MM.1S (cell line): ENCODE results near the gene MINDY4.

Experiments used
- DNase-seq: peaks from one replicate; pipeline ENCODE4 v3.0.0-alpha.2; 2015
- H2AFZ ChIP-seq: fragments of 300-600 bp; sonication (generic); 2 replicates; pipeline ENCODE4 v1.6.0; 2016; ENCODE audit warnings: antibody characterized with exemption, low read length
- H3F3A ChIP-seq: fragments of 300-600 bp; sonication (generic); 2 replicates; pipeline ENCODE4 v1.6.1; 2016; ENCODE audit warnings: mild to moderate bottlenecking, antibody characterized with exemption, low read length, moderate library complexity, mixed read lengths; ENCODE audit not compliant: insufficient read depth
- H3K27ac ChIP-seq: fragments of 300-600 bp; sonication (generic); 2 replicates; pipeline ENCODE4 v1.5.1; 2016; ENCODE audit warnings: mild to moderate bottlenecking, low read length
- H3K27me3 ChIP-seq: fragments of 300-600 bp; sonication (generic); replicated peaks from 2 replicates; pipeline ENCODE4 v1.6.0; 2016; ENCODE audit warnings: low read length; ENCODE audit not compliant: insufficient read depth
- H3K36me3 ChIP-seq: fragments of 300-600 bp; sonication (generic); replicated peaks from 2 replicates; pipeline ENCODE4 v1.6.1; 2016; ENCODE audit warnings: mild to moderate bottlenecking, low read length, mixed read lengths; ENCODE audit not compliant: insufficient read depth
- H3K4me1 ChIP-seq: fragments of 300-600 bp; sonication (generic); 2 replicates; pipeline ENCODE4 v1.6.1; 2016; ENCODE audit warnings: low read length, mixed read lengths
- H3K4me2 ChIP-seq: fragments of 300-600 bp; sonication (generic); 2 replicates; pipeline ENCODE4 v1.6.0; 2016; ENCODE audit warnings: low read depth, low read length
- H3K4me3 ChIP-seq: fragments of 300-600 bp; sonication (generic); 2 replicates; pipeline ENCODE4 v1.5.1; 2016; ENCODE audit warnings: low read length, mixed read lengths
- H3K79me2 ChIP-seq: fragments of 300-600 bp; sonication (generic); 2 replicates; pipeline ENCODE4 v1.6.1; 2016; ENCODE audit warnings: mixed run types, low read length, mixed read lengths
- H3K9ac ChIP-seq: fragments of 300-600 bp; sonication (generic); 2 replicates; pipeline ENCODE4 v1.6.1; 2016; ENCODE audit warnings: low read length, mixed read lengths
- H3K9me2 ChIP-seq: fragments of 300-600 bp; sonication (generic); replicated peaks from 2 replicates; pipeline ENCODE4 v1.6.1; 2016; ENCODE audit warnings: mild to moderate bottlenecking, low read length, mixed read lengths; ENCODE audit not compliant: insufficient read depth
- H3K9me3 ChIP-seq: fragments of 300-600 bp; sonication (generic); replicated peaks from 2 replicates; pipeline ENCODE4 v1.6.1; 2016; ENCODE audit warnings: mild to moderate bottlenecking, low read length, mixed read lengths; ENCODE audit not compliant: insufficient read depth
- H4K20me1 ChIP-seq: fragments of 300-600 bp; sonication (generic); 2 replicates; pipeline ENCODE4 v1.6.1; 2016; ENCODE audit warnings: mild to moderate bottlenecking, low read length, moderate library complexity, mixed read lengths; ENCODE audit not compliant: insufficient read depth
- EZH2 ChIP-seq: fragments of 300-600 bp; sonication (generic); optimal IDR thresholded peaks from 2 replicates; pipeline ENCODE3; 2017; ENCODE audit warnings: low read depth, mild to moderate bottlenecking, antibody characterized with exemption, low read length, mixed read lengths
- EZH2phosphoT487 ChIP-seq: fragments of 300-600 bp; sonication (generic); IDR thresholded peaks from 2 replicates; pipeline ENCODE4 v1.6.1; 2018; ENCODE audit warnings: antibody characterized with exemption, low read length
- TF ChIP-seq, protein P1 (sequence below): fragments of 300-600 bp; sonication (generic); IDR thresholded peaks from 2 replicates; pipeline ENCODE4 v1.5.1; 2016; ENCODE audit warnings: antibody characterized with exemption, low read length, mixed read lengths

MINDY4 gene

DNA sequence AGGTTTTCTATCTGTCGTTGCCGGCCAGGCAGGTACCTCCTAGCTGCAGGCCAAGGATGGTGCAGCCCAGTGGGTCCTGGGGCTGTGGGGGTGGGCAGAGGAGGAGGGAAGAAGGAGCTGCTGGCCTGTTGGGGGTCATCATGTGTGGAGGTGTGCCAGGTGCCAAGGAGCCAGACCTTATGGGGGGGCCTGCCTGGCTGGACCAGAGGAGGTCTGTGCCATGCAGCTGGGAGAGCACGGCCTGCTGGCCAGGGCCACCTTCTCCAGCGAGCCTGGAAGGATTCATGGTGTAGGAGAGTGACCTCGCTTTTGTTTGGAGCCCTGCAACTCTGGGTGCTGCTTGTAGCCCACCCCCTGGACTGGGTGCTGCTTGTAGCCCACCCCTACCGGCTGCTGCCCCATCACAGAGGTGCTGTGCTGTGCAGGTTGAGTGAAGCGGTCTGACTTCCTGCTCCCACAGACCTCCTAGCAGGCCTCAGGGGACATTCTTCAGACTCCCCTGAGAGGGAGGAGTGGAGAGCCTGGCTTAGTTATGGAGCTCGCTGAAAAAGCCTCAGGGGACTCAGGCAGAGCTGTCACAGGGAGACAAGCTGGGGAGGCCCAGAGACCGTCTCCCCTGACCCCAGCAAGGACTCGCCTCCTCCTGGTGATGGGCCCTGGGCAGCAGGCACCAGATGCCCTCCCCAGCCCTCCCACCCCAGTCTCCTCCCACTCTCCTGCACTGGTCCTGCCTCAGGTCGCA is 72.7 kb downstream of the MINDY4 start:
- no peaks in the 10 kb centered on the region for H3K4me1 ChIP-seq
- no peak overlapping the region for H3K9ac ChIP-seq
- no peak overlapping the region for H3K4me2 ChIP-seq
- no peaks in the 10 kb centered on the region for H3K27me3 ChIP-seq
- H3K36me3 ChIP-seq: no peaks in the 10 kb centered on the region
- no peak overlapping the region for H3K4me3 ChIP-seq
- H3K79me2 ChIP-seq: no peaks in the 10 kb centered on the region
- no peak overlapping the region for H3K27ac ChIP-seq
- H4K20me1 ChIP-seq: no peaks in the 10 kb centered on the region
- no peak for TF ChIP-seq EZH2
- no peak for TF ChIP-seq EZH2phosphoT487
- TF ChIP-seq, protein P1, sequence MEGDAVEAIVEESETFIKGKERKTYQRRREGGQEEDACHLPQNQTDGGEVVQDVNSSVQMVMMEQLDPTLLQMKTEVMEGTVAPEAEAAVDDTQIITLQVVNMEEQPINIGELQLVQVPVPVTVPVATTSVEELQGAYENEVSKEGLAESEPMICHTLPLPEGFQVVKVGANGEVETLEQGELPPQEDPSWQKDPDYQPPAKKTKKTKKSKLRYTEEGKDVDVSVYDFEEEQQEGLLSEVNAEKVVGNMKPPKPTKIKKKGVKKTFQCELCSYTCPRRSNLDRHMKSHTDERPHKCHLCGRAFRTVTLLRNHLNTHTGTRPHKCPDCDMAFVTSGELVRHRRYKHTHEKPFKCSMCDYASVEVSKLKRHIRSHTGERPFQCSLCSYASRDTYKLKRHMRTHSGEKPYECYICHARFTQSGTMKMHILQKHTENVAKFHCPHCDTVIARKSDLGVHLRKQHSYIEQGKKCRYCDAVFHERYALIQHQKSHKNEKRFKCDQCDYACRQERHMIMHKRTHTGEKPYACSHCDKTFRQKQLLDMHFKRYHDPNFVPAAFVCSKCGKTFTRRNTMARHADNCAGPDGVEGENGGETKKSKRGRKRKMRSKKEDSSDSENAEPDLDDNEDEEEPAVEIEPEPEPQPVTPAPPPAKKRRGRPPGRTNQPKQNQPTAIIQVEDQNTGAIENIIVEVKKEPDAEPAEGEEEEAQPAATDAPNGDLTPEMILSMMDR: no peak
- no peak for DNase-seq
- H3K9me3 ChIP-seq: no peaks in the 10 kb centered on the region
- no peaks in the 10 kb centered on the region for H3F3A ChIP-seq
- H2AFZ ChIP-seq: no peak overlapping the region
- H3K9me2 ChIP-seq: no peaks in the 10 kb centered on the region

DNA sequence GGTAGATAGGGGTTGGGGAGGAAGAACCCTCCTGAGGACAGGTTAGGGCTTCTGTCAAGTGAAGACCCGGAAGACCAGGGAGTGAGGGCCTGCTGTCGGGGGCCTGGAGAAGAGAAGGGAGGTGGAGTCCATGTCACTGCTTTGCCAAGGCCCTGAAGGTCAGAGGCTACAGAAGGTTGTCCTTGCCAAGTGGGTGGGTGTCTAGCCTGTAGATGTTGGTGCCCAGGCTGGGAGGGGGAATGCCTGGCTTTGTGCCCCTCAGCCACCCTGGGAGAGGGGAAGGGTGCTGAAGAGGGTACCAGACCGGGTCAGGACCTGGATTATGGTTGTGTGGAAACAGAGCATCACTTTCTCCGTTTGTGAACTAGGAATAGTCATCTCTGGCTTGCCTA is 73.3 kb downstream of the MINDY4 start:
- Histone ChIP-seq H2AFZ (no peak overlapping the region), H3K9me3 (no peaks in the 10 kb centered on the region), H3F3A (no peaks in the 10 kb centered on the region), H3K4me1 (no peaks in the 10 kb centered on the region), H3K4me3 (no peak overlapping the region), H3K9ac (no peak overlapping the region), H4K20me1 (no peaks in the 10 kb centered on the region), H3K4me2 (no peak overlapping the region), H3K79me2 (no peaks in the 10 kb centered on the region), H3K9me2 (no peaks in the 10 kb centered on the region), H3K27me3 (no peaks in the 10 kb centered on the region), H3K27ac (no peak overlapping the region), H3K36me3 (no peaks in the 10 kb centered on the region)
- DNase-seq: no peak
- TF ChIP-seq, protein P1: no peak
- no peak for TF ChIP-seq EZH2
- TF ChIP-seq EZH2phosphoT487: no peak

DNA sequence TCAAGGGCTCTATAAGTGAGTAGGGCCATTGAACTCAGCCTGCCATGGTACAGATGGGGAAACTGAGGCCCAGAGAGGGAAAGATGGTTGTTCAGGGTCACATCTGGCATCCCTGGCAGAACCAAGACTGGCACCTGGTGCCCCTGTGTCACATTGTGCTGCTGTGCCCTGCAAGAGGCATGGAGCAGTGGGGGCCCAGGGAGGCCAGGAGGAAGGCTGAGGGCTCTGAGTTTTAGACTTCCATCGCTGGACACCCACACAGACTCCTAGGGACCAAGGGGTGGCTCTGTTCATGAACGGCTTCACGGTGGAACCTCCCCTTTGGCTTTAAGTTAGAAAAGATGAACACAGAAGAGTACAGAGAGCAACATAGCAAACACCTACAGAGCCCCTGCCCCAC is 73.7 kb downstream of the MINDY4 start:
- DNase-seq: no peak
- Histone ChIP-seq H3K4me2 (no peak overlapping the region), H3K9me2 (no peaks in the 10 kb centered on the region), H3K4me3 (no peak overlapping the region), H3K79me2 (no peaks in the 10 kb centered on the region), H3K9me3 (no peaks in the 10 kb centered on the region), H3K4me1 (no peaks in the 10 kb centered on the region), H3K27ac (no peak overlapping the region), H3K36me3 (no peaks in the 10 kb centered on the region), H4K20me1 (no peaks in the 10 kb centered on the region), H3F3A (no peaks in the 10 kb centered on the region), H2AFZ (no peak overlapping the region), H3K27me3 (no peaks in the 10 kb centered on the region), H3K9ac (no peak overlapping the region)
- TF ChIP-seq EZH2phosphoT487 (no peak), EZH2 (no peak)
- TF ChIP-seq, protein P1: no peak
